Measurements from ENCODE around the gene DCUN1D5. TPM values are rescaled to one million over a fixed set of nuclear protein-coding genes. Genes with fewer than 3 reads are reported as not detected.
"Not testable (repeated sequence)": the region's sequence is repeated elsewhere in the genome, so short reads cannot be mapped to it uniquely, and the experiment has no call there.

DCUN1D5 gene
- total RNA-seq, 5 donors from 2014 or later (not counting 1 experiment from before 2014, with no cell fraction given), result 13.1 to 19.2 (median 15.6) TPM

- H3K4me3 ChIP-seq (ENCODE audit: control insufficient read depth in 1 of 2, extremely low read depth in 1 of 2, low read length in 1 of 2), result no peak overlapping the region
- Mint-ChIP-seq H3K36me3 (no peaks in the 10 kb centered on the region), H3K27me3 (no peaks in the 10 kb centered on the region), H3K4me3 (no peak overlapping the region), H3K27ac (peak overlapping the region; percentile 41 to 77), H3K9me3 (no peaks in the 10 kb centered on the region), H3K4me1 (peaks cover 5 to 6% (median 6%) of the 10 kb centered on the region in 3 donors)
- ChIA-PET CTCF (interaction anchor here (0.8 to 2.2 kb wide), 13 partner anchors 8 to 565 kb away, joined by 3 to 9 read pairs (median 5); partner anchors contain the start of genes DCUN1D5 (in 1 of the 2) and DYNC2H1 (in 1 of the 2)), POLR2A (no interaction called here)
- WGBS (ENCODE audit: insufficient coverage), result no CpG with 5 or more reads among the region's 4 CpGs
- H3K36me3 ChIP-seq (ENCODE audit: control insufficient read depth in 2 of 2, extremely low read depth in 1 of 2, insufficient read depth in 1 of 2, low read length in 1 of 2), result no peaks in the 10 kb centered on the region
- H3K27ac ChIP-seq (ENCODE audit: low read length), result peak overlapping the region; percentile 48
- H3K4me1 ChIP-seq (ENCODE audit: control insufficient read depth in 1 of 2, extremely low read depth in 1 of 2, insufficient read depth in 2 of 2, low read length in 2 of 2), result peaks cover 0 to 2% of the 10 kb centered on the region in 2 experiments
- no peaks in the 10 kb centered on the region for H3K9me3 ChIP-seq
- no peaks in the 10 kb centered on the region for H3K27me3 ChIP-seq (replicated peaks in 1 of 2; ENCODE audit: control insufficient read depth in 2 of 2, extremely low read depth in 1 of 2, insufficient read depth in 2 of 2, low read length in 1 of 2)
- ATAC-seq (replicated peaks in 1 of 4), result peak; percentile 74 to 88 (median 87)
- DNase-seq, result peak in 18 of 35 experiments; percentile 1 to 76 (median 20)
Observed at GRCh38 chr11:103035791-103036434, 56.0 kb downstream of the DCUN1D5 start.

- ChIA-PET CTCF (interaction anchor here (1.4 to 2.2 kb wide), 2 partner anchors 19 to 77 kb away, joined by 3 to 9 read pairs; no protein-coding TSS in a partner anchor), POLR2A (no interaction called here)
- Histone ChIP-seq H3K9me3 (no peaks in the 10 kb centered on the region), H3K4me3 (ENCODE audit: control insufficient read depth in 1 of 2, extremely low read depth in 1 of 2, low read length in 1 of 2) (no peak overlapping the region), H3K4me1 (ENCODE audit: control insufficient read depth in 1 of 2, extremely low read depth in 1 of 2, insufficient read depth in 2 of 2, low read length in 2 of 2) (peaks cover 0 to 2% of the 10 kb centered on the region in 2 experiments), H3K27me3 (replicated peaks in 1 of 2; ENCODE audit: control insufficient read depth in 2 of 2, extremely low read depth in 1 of 2, insufficient read depth in 2 of 2, low read length in 1 of 2) (no peaks in the 10 kb centered on the region), H3K27ac (ENCODE audit: low read length) (no peak overlapping the region), H3K36me3 (ENCODE audit: control insufficient read depth in 2 of 2, extremely low read depth in 1 of 2, insufficient read depth in 1 of 2, low read length in 1 of 2) (no peaks in the 10 kb centered on the region)
- H3K36me3 Mint-ChIP-seq, result no peaks in the 10 kb centered on the region
- H3K9me3 Mint-ChIP-seq, result no peaks in the 10 kb centered on the region
- no peak for DNase-seq
- H3K4me1 Mint-ChIP-seq, result peaks cover 5 to 6% (median 6%) of the 10 kb centered on the region in 3 donors
- ATAC-seq (replicated peaks in 1 of 4), result no peak
- H3K4me3 Mint-ChIP-seq, result no peak overlapping the region
- H3K27me3 Mint-ChIP-seq, result no peaks in the 10 kb centered on the region
- no peak overlapping the region for H3K27ac Mint-ChIP-seq
Observed at GRCh38 chr11:103035216-103035615, 56.7 kb downstream of the DCUN1D5 start.

GRCh38 chr11:103031834-103032233 is 60.1 kb downstream of the DCUN1D5 start:
- Histone ChIP-seq H3K27ac (ENCODE audit: low read length) (no peak overlapping the region), H3K36me3 (ENCODE audit: control insufficient read depth in 2 of 2, extremely low read depth in 1 of 2, insufficient read depth in 1 of 2, low read length in 1 of 2) (no peaks in the 10 kb centered on the region), H3K27me3 (replicated peaks in 1 of 2; ENCODE audit: control insufficient read depth in 2 of 2, extremely low read depth in 1 of 2, insufficient read depth in 2 of 2, low read length in 1 of 2) (no peaks in the 10 kb centered on the region), H3K4me3 (ENCODE audit: control insufficient read depth in 1 of 2, extremely low read depth in 1 of 2, low read length in 1 of 2) (no peak overlapping the region), H3K4me1 (ENCODE audit: control insufficient read depth in 1 of 2, extremely low read depth in 1 of 2, insufficient read depth in 2 of 2, low read length in 2 of 2) (peaks cover 0 to 2% of the 10 kb centered on the region in 2 experiments), H3K9me3 (no peaks in the 10 kb centered on the region)
- H3K4me1 Mint-ChIP-seq, result peaks cover 5 to 6% (median 6%) of the 10 kb centered on the region in 3 donors
- ChIA-PET POLR2A (no interaction called here), CTCF (no interaction called here)
- WGBS (ENCODE audit: insufficient coverage), result no CpG with 5 or more reads among the region's 2 CpGs
- no peak overlapping the region for H3K4me3 Mint-ChIP-seq
- H3K27ac Mint-ChIP-seq, result no peak overlapping the region
- no peaks in the 10 kb centered on the region for H3K36me3 Mint-ChIP-seq
- peaks cover 3 to 5% of the 10 kb centered on the region in 2 donors for H3K27me3 Mint-ChIP-seq
- DNase-seq, result no peak
- no peak for ATAC-seq (replicated peaks in 1 of 4)
- H3K9me3 Mint-ChIP-seq, result no peaks in the 10 kb centered on the region

- Histone ChIP-seq H3K36me3 (ENCODE audit: control insufficient read depth in 2 of 2, extremely low read depth in 1 of 2, insufficient read depth in 1 of 2, low read length in 1 of 2) (no peaks in the 10 kb centered on the region), H3K27ac (ENCODE audit: low read length) (no peak overlapping the region), H3K9me3 (no peaks in the 10 kb centered on the region), H3K4me3 (ENCODE audit: control insufficient read depth in 1 of 2, extremely low read depth in 1 of 2, low read length in 1 of 2) (no peak overlapping the region), H3K27me3 (replicated peaks in 1 of 2; ENCODE audit: control insufficient read depth in 2 of 2, extremely low read depth in 1 of 2, insufficient read depth in 2 of 2, low read length in 1 of 2) (no peaks in the 10 kb centered on the region), H3K4me1 (ENCODE audit: control insufficient read depth in 1 of 2, extremely low read depth in 1 of 2, insufficient read depth in 2 of 2, low read length in 2 of 2) (no peaks in the 10 kb centered on the region)
- H3K27ac Mint-ChIP-seq, result no peak overlapping the region
- ChIA-PET POLR2A (no interaction called here), CTCF (interaction anchor here in 1 of 2 donors (1.0 kb wide), 1 partner anchor 572 kb away, joined by 3 read pairs; no protein-coding TSS in a partner anchor)
- DNase-seq (no peak), ATAC-seq (replicated peaks in 1 of 4) (no peak)
- peaks cover 3 to 5% of the 10 kb centered on the region in 2 donors for H3K27me3 Mint-ChIP-seq
- no peaks in the 10 kb centered on the region for H3K9me3 Mint-ChIP-seq
- no peaks in the 10 kb centered on the region for H3K36me3 Mint-ChIP-seq
- H3K4me1 Mint-ChIP-seq, result no peaks in the 10 kb centered on the region
- H3K4me3 Mint-ChIP-seq, result no peak overlapping the region
- WGBS (ENCODE audit: insufficient coverage), result no CpG with 5 or more reads among the region's 2 CpGs
Observed at GRCh38 chr11:103029401-103029800, 62.6 kb downstream of the DCUN1D5 start.

GRCh38 chr11:103028304-103029020 is 63.5 kb downstream of the DCUN1D5 start:
- H3K36me3 Mint-ChIP-seq; H3K4me1 Mint-ChIP-seq; H3K27me3 Mint-ChIP-seq; H3K9me3 Mint-ChIP-seq; H3K27ac ChIP-seq (ENCODE audit: low read length); DNase-seq; H3K9me3 ChIP-seq; CTCF ChIA-PET; H3K4me3 ChIP-seq (ENCODE audit: control insufficient read depth in 1 of 2, extremely low read depth in 1 of 2, low read length in 1 of 2); POLR2A ChIA-PET; ATAC-seq (replicated peaks in 1 of 4); H3K4me1 ChIP-seq (ENCODE audit: control insufficient read depth in 1 of 2, extremely low read depth in 1 of 2, insufficient read depth in 2 of 2, low read length in 2 of 2); H3K27ac Mint-ChIP-seq; H3K4me3 Mint-ChIP-seq; H3K36me3 ChIP-seq (ENCODE audit: control insufficient read depth in 2 of 2, extremely low read depth in 1 of 2, insufficient read depth in 1 of 2, low read length in 1 of 2); H3K27me3 ChIP-seq (replicated peaks in 1 of 2; ENCODE audit: control insufficient read depth in 2 of 2, extremely low read depth in 1 of 2, insufficient read depth in 2 of 2, low read length in 1 of 2): not testable (repeated sequence)
- WGBS (ENCODE audit: insufficient coverage), result no CpG with 5 or more reads among the region's 7 CpGs

- Histone ChIP-seq H3K4me3 (ENCODE audit: control insufficient read depth in 1 of 2, extremely low read depth in 1 of 2, low read length in 1 of 2) (no peak overlapping the region), H3K36me3 (ENCODE audit: control insufficient read depth in 2 of 2, extremely low read depth in 1 of 2, insufficient read depth in 1 of 2, low read length in 1 of 2) (no peaks in the 10 kb centered on the region), H3K4me1 (ENCODE audit: control insufficient read depth in 1 of 2, extremely low read depth in 1 of 2, insufficient read depth in 2 of 2, low read length in 2 of 2) (no peaks in the 10 kb centered on the region), H3K27me3 (replicated peaks in 1 of 2; ENCODE audit: control insufficient read depth in 2 of 2, extremely low read depth in 1 of 2, insufficient read depth in 2 of 2, low read length in 1 of 2) (no peaks in the 10 kb centered on the region), H3K27ac (ENCODE audit: low read length) (no peak overlapping the region), H3K9me3 (no peaks in the 10 kb centered on the region)
- Mint-ChIP-seq H3K27ac (no peak overlapping the region), H3K4me3 (no peak overlapping the region), H3K4me1 (no peaks in the 10 kb centered on the region), H3K36me3 (no peaks in the 10 kb centered on the region), H3K9me3 (no peaks in the 10 kb centered on the region), H3K27me3 (peaks cover 7 to 8% of the 10 kb centered on the region in 2 donors)
- CTCF ChIA-PET, result no interaction called here
- POLR2A ChIA-PET, result no interaction called here
- WGBS (ENCODE audit: insufficient coverage), result 93% methylated on average over 2 of the region's 3 CpGs
- no peak for DNase-seq
- no peak for ATAC-seq (replicated peaks in 1 of 4)
Observed at GRCh38 chr11:103024086-103024485, 67.9 kb downstream of the DCUN1D5 start.
